ENCODE data around the gene CPT1C. TPM values are rescaled to one million over a fixed set of nuclear protein-coding genes. Genes with fewer than 3 reads are reported as not detected.

CPT1C gene
- total RNA-seq, 4 donors from 2014 or later = 0.48 to 4.8 (median 1.1) TPM

DNA sequence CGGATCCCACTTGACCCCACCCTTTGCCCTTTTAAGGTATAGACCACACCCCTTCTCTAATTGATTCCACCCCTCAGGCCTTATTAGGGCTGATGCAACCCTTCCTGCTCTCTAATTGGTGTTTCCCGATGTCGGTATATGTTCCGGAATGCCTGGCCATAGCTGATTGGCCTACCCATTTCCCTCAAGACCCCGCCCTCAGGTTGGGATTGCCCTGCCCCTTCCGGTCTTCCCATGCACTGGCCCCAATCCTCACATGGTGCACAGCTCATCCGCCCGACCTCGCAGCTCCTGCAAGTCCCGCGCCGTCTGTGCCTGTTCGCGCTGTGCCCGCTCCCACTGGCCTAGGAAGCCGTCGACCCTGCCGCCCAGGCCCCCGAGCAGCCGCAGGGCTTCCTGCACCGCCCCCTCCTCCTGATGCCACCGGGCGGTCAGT is 54.0 kb downstream of the CPT1C start:
- Histone ChIP-seq H3K36me3 (no peaks in the 10 kb centered on the region), H3K27ac (no peak overlapping the region), H3K9me3 (no peaks in the 10 kb centered on the region), H3K4me1 (peaks cover 0 to 9% (median 1%) of the 10 kb centered on the region in 3 donors), H3K4me3 (no peak overlapping the region), H3K27me3 (no peaks in the 10 kb centered on the region)
- TF ChIP-seq, protein P1, sequence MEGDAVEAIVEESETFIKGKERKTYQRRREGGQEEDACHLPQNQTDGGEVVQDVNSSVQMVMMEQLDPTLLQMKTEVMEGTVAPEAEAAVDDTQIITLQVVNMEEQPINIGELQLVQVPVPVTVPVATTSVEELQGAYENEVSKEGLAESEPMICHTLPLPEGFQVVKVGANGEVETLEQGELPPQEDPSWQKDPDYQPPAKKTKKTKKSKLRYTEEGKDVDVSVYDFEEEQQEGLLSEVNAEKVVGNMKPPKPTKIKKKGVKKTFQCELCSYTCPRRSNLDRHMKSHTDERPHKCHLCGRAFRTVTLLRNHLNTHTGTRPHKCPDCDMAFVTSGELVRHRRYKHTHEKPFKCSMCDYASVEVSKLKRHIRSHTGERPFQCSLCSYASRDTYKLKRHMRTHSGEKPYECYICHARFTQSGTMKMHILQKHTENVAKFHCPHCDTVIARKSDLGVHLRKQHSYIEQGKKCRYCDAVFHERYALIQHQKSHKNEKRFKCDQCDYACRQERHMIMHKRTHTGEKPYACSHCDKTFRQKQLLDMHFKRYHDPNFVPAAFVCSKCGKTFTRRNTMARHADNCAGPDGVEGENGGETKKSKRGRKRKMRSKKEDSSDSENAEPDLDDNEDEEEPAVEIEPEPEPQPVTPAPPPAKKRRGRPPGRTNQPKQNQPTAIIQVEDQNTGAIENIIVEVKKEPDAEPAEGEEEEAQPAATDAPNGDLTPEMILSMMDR (IDR thresholded peaks at IDR 0.05) = no peak
- TF ChIP-seq POLR2A (IDR thresholded peaks at IDR 0.05) = no peak
- intact Hi-C loops (cut with DNase I) = no loop called here
- no peak for DNase-seq
- WGBS, 2 donors = 91 to 93% methylated on average over 12 to 17 of the region's 23 CpGs

DNA sequence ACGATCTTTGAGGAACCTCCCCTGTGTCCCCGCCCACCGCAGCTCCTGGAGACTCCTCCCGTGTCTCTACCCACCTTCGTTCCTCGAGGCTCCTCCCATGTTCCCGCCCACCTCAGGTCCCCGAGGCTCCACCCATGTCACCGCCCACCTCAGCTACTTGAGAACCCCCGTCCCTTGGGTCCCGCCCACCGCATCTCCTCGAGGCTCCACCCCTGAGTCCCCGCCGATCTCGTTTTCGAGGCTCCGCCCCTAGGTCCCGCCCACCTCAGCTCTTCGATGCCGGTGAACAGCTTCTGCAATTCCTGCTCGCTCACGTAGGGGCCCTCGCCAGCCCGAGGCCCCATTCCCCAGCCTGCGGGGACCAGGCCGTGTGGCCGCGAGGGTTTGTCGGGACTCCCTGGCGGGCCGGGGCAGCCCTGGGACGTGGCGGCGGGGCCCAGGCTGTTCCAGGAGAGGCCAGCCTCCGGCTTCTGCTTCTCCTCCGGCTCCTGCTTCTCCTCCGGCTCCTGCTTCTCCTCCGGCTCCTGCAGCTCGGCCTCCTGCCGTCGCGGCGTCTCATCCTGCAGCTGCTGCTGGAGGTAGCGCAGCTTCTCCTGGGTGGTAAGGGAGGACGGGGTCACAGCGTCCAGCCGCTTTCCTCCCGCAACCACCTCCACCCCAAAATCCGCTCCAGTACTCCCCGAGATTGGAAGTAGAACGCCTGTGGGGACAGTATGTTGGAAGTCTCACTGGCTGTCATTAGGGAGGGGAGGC is 55.5 kb downstream of the CPT1C start:
- Histone ChIP-seq H3K27ac (no peak overlapping the region), H3K4me1 (peaks cover 0 to 6% (median 0%) of the 10 kb centered on the region in 3 donors), H3K36me3 (no peaks in the 10 kb centered on the region), H3K9me3 (no peaks in the 10 kb centered on the region), H3K4me3 (no peak overlapping the region), H3K27me3 (no peaks in the 10 kb centered on the region)
- DNase-seq = no peak
- intact Hi-C loops (cut with DNase I) = no loop called here
- WGBS, 2 donors = 55 to 61% methylated on average over 31 to 41 of the region's 52 CpGs
- no peak for TF ChIP-seq POLR2A (IDR thresholded peaks at IDR 0.05)
- TF ChIP-seq, protein P1 (IDR thresholded peaks at IDR 0.05) = no peak

DNA sequence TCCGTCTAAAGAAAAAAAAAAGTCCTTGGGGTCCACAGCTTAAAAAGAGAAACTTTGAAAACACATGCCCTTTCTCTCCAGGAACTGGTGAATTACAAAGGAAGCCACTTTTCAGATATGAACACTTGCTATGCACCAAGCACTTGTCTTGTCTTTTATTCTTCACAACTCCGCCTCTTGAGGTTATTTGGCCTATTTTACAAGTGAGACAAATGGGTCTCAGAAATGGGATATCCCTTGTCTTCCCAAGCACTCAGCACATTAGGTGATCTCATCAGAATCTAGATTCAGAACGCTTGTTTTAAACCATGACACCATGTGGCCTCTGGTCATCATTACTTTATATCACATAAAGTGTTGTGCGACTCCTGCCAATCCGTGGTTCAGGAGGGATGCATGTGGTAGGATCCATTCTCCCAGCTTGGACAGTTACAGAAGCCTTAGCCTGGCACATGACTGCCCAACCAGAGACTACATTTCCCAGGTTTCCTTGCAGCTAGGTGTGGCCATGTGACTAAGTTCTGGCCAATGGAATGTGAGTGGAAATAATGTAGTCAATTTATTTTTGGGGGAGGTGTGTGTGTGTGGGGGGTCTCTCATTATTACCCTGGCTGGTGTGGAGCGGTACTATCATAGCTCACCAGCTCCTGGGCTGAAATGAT is 58.3 kb downstream of the CPT1C start:
- TF ChIP-seq, protein P1 (IDR thresholded peaks at IDR 0.05) = no peak
- TF ChIP-seq POLR2A (IDR thresholded peaks at IDR 0.05) = no peak
- Histone ChIP-seq H3K27me3 (no peaks in the 10 kb centered on the region), H3K4me1 (peaks cover 0 to 6% (median 0%) of the 10 kb centered on the region in 3 donors), H3K9me3 (no peaks in the 10 kb centered on the region), H3K27ac (no peak overlapping the region), H3K36me3 (no peaks in the 10 kb centered on the region), H3K4me3 (no peak overlapping the region)
- intact Hi-C loops (cut with DNase I) = no loop called here
- DNase-seq = no peak
- WGBS, 2 donors = 77 to 82% methylated on average over 6 of the region's 6 CpGs

DNA sequence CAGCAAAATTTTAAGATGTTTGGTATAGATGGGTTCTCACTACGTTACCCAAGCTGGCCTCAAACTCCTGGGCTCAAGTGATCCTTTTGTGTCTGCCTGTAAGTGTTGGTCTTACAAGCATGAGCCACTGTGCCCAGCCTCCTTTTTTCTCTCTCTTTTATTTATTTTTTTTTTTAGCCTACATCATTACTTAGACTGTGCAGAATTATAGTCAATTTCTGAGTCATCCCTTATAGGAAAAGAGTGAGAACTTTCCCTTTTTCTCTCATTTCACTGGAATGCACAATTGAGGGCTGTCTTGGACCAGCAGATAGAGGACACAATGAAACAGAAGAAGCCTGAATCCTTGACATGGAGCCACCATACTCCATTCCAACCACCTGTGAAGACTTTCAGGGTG is 58.9 kb downstream of the CPT1C start:
- H3K36me3 ChIP-seq = no peaks in the 10 kb centered on the region
- H3K27me3 ChIP-seq = no peaks in the 10 kb centered on the region
- H3K27ac ChIP-seq = no peak overlapping the region
- H3K9me3 ChIP-seq = no peaks in the 10 kb centered on the region
- H3K4me1 ChIP-seq = peaks cover 0 to 6% (median 0%) of the 10 kb centered on the region in 3 donors
- DNase-seq = no peak
- TF ChIP-seq POLR2A (IDR thresholded peaks at IDR 0.05) = no peak
- TF ChIP-seq, protein P1 (IDR thresholded peaks at IDR 0.05) = no peak
- intact Hi-C loops (cut with DNase I) = no loop called here
- whole genome bisulfite sequencing, 2 donors = 75% methylated on average over 1 of the region's 1 CpG
- H3K4me3 ChIP-seq = no peak overlapping the region

- Histone ChIP-seq H3K9me3 (peaks cover 0 to 11% (median 7%) of the 10 kb centered on the region in 3 donors), H3K4me1 (no peaks in the 10 kb centered on the region), H3K36me3 (no peaks in the 10 kb centered on the region), H3K27ac (no peak overlapping the region), H3K4me3 (no peak overlapping the region), H3K27me3 (no peaks in the 10 kb centered on the region)
- no peak for DNase-seq
- intact Hi-C loops (cut with DNase I) = no loop called here
- whole genome bisulfite sequencing, 2 donors = 40 to 46% methylated on average over 1 of the region's 1 CpG
- TF ChIP-seq, protein P1 (IDR thresholded peaks at IDR 0.05) = no peak
- no peak for TF ChIP-seq POLR2A (IDR thresholded peaks at IDR 0.05)
Observed at GRCh38 chr19:49752701-49753100, 61.8 kb downstream of the CPT1C start.

Data from esophagus squamous epithelium (tissue), 5 donors.